ENCODE measurements around the gene WWOX. TPM values are rescaled to one million over a fixed set of nuclear protein-coding genes. Genes with fewer than 3 reads are reported as not detected.

The WWOX gene
- total RNA-seq, 1 experiment from 2014 or later = 15.6 TPM

GRCh38 chr16:78775161-78775561 lies 675.7 kb downstream of the WWOX start:
- Mint-ChIP-seq H3K4me3 (no peak overlapping the region), H3K27ac (no peak overlapping the region), H3K9me3 (no peaks in the 10 kb centered on the region; a peak in 1 of 5 replicates), H3K27me3 (ENCODE audit: low read depth) (no peaks in the 10 kb centered on the region; the same call in 1 of the 2 replicates), H3K4me1 (peaks cover 7% of the 10 kb centered on the region in 2 experiments; a peak in 3 of 4 replicates), H3K36me3 (ENCODE audit: insufficient read depth in 1 of 3, low read depth in 3 of 3) (peaks cover 0 to 3% (median 0%) of the 10 kb centered on the region in 3 experiments; a peak in 1 of 7 replicates)
- Histone ChIP-seq H2AFZ (ENCODE audit: low read length) (no peak overlapping the region), H4K91ac (ENCODE audit: insufficient read length, low read depth, low read length) (no peak overlapping the region), H3K14ac (ENCODE audit: insufficient read depth, low read length) (no peak overlapping the region), H3K18ac (ENCODE audit: insufficient read length, low read depth, low read length) (no peak overlapping the region), H4K5ac (ENCODE audit: insufficient read length, low read depth, low read length) (no peak overlapping the region), H3K27me3 (ENCODE audit: insufficient read depth, low read length) (no peaks in the 10 kb centered on the region), H2BK20ac (ENCODE audit: low read depth, low read length, poor library complexity, severe bottlenecking) (no peak overlapping the region), H2AK5ac (ENCODE audit: insufficient read length, low read length) (no peak overlapping the region), H3T11ph (ENCODE audit: low read length) (no peak overlapping the region), H3K79me2 (ENCODE audit: insufficient read depth, low read length) (no peaks in the 10 kb centered on the region), H3K23me2 (ENCODE audit: insufficient read length, low read depth, low read length, poor library complexity, severe bottlenecking) (no peaks in the 10 kb centered on the region), H2BK15ac (ENCODE audit: low read depth, low read length) (no peak overlapping the region), H3K9ac (ENCODE audit: extremely low read depth, insufficient read length, low read length) (no peak overlapping the region), H3K4ac (ENCODE audit: low read depth, low read length) (no peak overlapping the region), H3K23ac (ENCODE audit: insufficient read length, low read depth, low read length) (no peak overlapping the region), H3K9me3 (ENCODE audit: control insufficient read depth, low read depth, low read length) (no peaks in the 10 kb centered on the region), H3K79me1 (ENCODE audit: insufficient read depth, low read depth, low read length, poor library complexity, severe bottlenecking) (no peaks in the 10 kb centered on the region), H3K4me1 (ENCODE audit: insufficient read depth, low read length) (no peaks in the 10 kb centered on the region; the same call in 1 of the 2 replicates), H3K4me2 (ENCODE audit: insufficient read depth, insufficient read length, low read length) (no peak overlapping the region), H3K56ac (ENCODE audit: insufficient read length, low read depth, low read length) (no peak overlapping the region), H4K8ac (replicated peaks; ENCODE audit: insufficient read length, low read depth, low read length) (no peak overlapping the region), H2BK120ac (ENCODE audit: low read depth, low read length, poor library complexity, severe bottlenecking) (no peak overlapping the region), H2BK12ac (ENCODE audit: insufficient read length, low read depth, low read length) (no peak overlapping the region), H3K27ac (ENCODE audit: insufficient read length, low read depth, low read length) (no peak overlapping the region), H4K20me1 (ENCODE audit: control insufficient read depth, insufficient read depth, insufficient read length) (no peaks in the 10 kb centered on the region), H2BK5ac (ENCODE audit: insufficient read length, low read length) (no peak overlapping the region)
- WGBS (ENCODE audit: extremely low coverage, insufficient read length, low lambda C conversion rate) = no CpG with 5 or more reads among the region's 6 CpGs
- TF ChIP-seq CTCF (conservative IDR thresholded peaks at IDR 0.05) = no peak
- no peak for DNase-seq
